PC-9 (cell line): ENCODE data around the gene PTPN9. TPM values are rescaled to one million over a fixed set of nuclear protein-coding genes. Genes with fewer than 3 reads are reported as not detected.
"Not testable (repeated sequence)": the region's sequence is repeated elsewhere in the genome, so short reads cannot be mapped to it uniquely, and the experiment has no call there.

Experiments used
- BruUV-seq: library from RNA; stranded (reverse); fragments of 400-500 nt; replicated peaks from 2 replicates; lab custom pipeline; 2021; lab: Mats Ljungman, UMichigan
- CTCF ChIA-PET: fragments of 300-600 bp; sonication (Branson Sonifier 250); formaldehyde crosslinking; loops from one replicate; lab custom pipeline; 2022; ENCODE audit warnings: antibody characterized with exemption; lab: Charles Lee
- POLR2A ChIA-PET: fragments of 300-600 bp; sonication (Branson Sonifier 250); formaldehyde crosslinking; loops from one replicate; lab custom pipeline; 2022; ENCODE audit warnings: antibody characterized with exemption; ENCODE audit not compliant: unreplicated experiment; lab: Charles Lee
- DNase-seq, 2 experiments: peaks; one replicate each; pipeline versions ENCODE4 v3.0.0 to v3.0.0-alpha.2; 2015 to 2022; ENCODE audit warnings: mixed read lengths in 1 of 2
- H2AFZ ChIP-seq: fragments of 200-600 bp; sonication (generic); 2 replicates; pipeline ENCODE4 v1.8.1; 2017; ENCODE audit warnings: antibody characterized with exemption
- H3F3A ChIP-seq: fragments of 200-600 bp; sonication (generic); 2 replicates; pipeline ENCODE4 v1.8.1; 2017; ENCODE audit warnings: antibody characterized with exemption, mild to moderate bottlenecking, low read depth; ENCODE audit not compliant: insufficient read depth
- H3K27ac ChIP-seq: fragments of 200-600 bp; sonication (generic); 2 replicates; pipeline ENCODE4 v1.6.1; 2016; ENCODE audit warnings: mixed run types
- H3K27me3 ChIP-seq: fragments of 200-600 bp; sonication (generic); 2 replicates; pipeline ENCODE4 v1.6.1; 2016; ENCODE audit warnings: low read depth, mixed run types; ENCODE audit not compliant: insufficient read depth
- H3K36me3 ChIP-seq: fragments of 200-600 bp; sonication (generic); 2 replicates; pipeline ENCODE4 v1.6.1; 2016; ENCODE audit warnings: low read depth, mixed run types
- H3K4me1 ChIP-seq: fragments of 200-600 bp; sonication (generic); replicated peaks from 2 replicates; pipeline ENCODE4 v1.6.1; 2016; ENCODE audit warnings: mixed run types; ENCODE audit not compliant: insufficient read depth
- H3K4me2 ChIP-seq: fragments of 200-600 bp; sonication (generic); 2 replicates; pipeline ENCODE4 v1.6.1; 2017; ENCODE audit warnings: mixed run types
- H3K4me3 ChIP-seq: fragments of 200-600 bp; sonication (generic); 2 replicates; pipeline ENCODE4 v1.6.1; 2016; ENCODE audit warnings: mixed run types
- H3K79me2 ChIP-seq: fragments of 200-600 bp; sonication (generic); 2 replicates; pipeline ENCODE4 v1.6.1; 2017; ENCODE audit warnings: low read depth, mixed run types
- H3K9me2 ChIP-seq: fragments of 200-600 bp; sonication (generic); 2 replicates; pipeline ENCODE4 v1.8.1; 2017; ENCODE audit warnings: mild to moderate bottlenecking; ENCODE audit not compliant: insufficient read depth
- H3K9me3 ChIP-seq: fragments of 200-600 bp; sonication (generic); 2 replicates; pipeline ENCODE4 v1.8.1; 2016; ENCODE audit warnings: low read depth; ENCODE audit not compliant: insufficient read depth
- H4K20me1 ChIP-seq: fragments of 200-600 bp; sonication (generic); 2 replicates; pipeline ENCODE4 v1.8.1; 2017; ENCODE audit not compliant: insufficient read depth
- CTCF ChIP-seq: fragments of 200-600 bp; sonication (generic); conservative IDR thresholded peaks from 2 replicates; pipeline ENCODE4 v1.6.1; 2017; ENCODE audit warnings: mixed run types, antibody characterized with exemption, mild to moderate bottlenecking, moderate library complexity
- EZH2 ChIP-seq: fragments of 200-600 bp; sonication (generic); IDR thresholded peaks from 2 replicates; pipeline ENCODE4 v1.8.0; 2017; ENCODE audit warnings: antibody characterized with exemption, low read depth
- intact Hi-C: fragments of 100-400 bp; cut with micrococcal nuclease; formaldehyde crosslinking; loops from one replicate; pipeline ENCODE4 v1.10.0; 2022; ENCODE audit not compliant: unreplicated experiment
- total RNA-seq: library from RNA; stranded (reverse); gene quantifications from 2 replicates; pipeline ENCODE4 v1.2.3, GENCODE V29; 2021

The PTPN9 gene
- total RNA-seq, 1 experiment from 2014 or later: 22.4 TPM

- Histone ChIP-seq H3K27me3 (no peaks in the 10 kb centered on the region), H3K4me3 (no peak overlapping the region), H4K20me1 (no peaks in the 10 kb centered on the region), H3K36me3 (no peaks in the 10 kb centered on the region), H3K27ac (no peak overlapping the region), H3K4me1 (no peaks in the 10 kb centered on the region), H3F3A (no peaks in the 10 kb centered on the region), H2AFZ (no peak overlapping the region), H3K9me3 (no peaks in the 10 kb centered on the region), H3K4me2 (no peak overlapping the region), H3K9me2 (no peaks in the 10 kb centered on the region), H3K79me2 (peaks cover under 1% of the 10 kb centered on the region; the same call in 1 of the 2 replicates)
- intact Hi-C loops: no loop called here
- POLR2A ChIA-PET: no interaction called here
- no peak for DNase-seq
- CTCF ChIA-PET: no interaction called here
- no TSS peak for BruUV-seq
- no peak for TF ChIP-seq CTCF
These were observed 4.6 kb upstream of the PTPN9 start for GRCh38 chr15:75583701-75584100.

DNA sequence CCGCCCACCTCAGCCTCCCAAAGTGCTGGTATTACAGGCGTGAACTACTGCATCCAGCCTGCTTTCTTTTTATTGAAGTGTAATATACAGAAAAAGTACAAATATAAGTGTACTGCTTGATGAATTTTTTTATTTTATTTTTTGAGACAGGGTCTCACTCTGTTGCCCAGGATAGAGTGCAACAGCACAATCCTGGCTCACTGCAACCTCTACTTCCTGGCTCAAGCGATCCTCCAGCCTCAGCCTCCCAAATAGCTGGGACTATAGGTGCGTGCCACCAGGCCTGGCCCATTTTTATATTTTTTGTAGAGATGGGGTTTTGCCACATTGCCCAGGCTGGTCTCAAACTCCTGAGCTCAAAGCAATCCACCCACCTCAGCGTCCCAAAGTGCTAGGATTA is 3.8 kb upstream of the PTPN9 start:
- H3K27ac ChIP-seq, H3K4me1 ChIP-seq, H3K36me3 ChIP-seq, H2AFZ ChIP-seq, CTCF ChIA-PET, H3K4me3 ChIP-seq, H3K4me2 ChIP-seq, BruUV-seq, H3F3A ChIP-seq, H4K20me1 ChIP-seq, intact Hi-C loops, DNase-seq, POLR2A ChIA-PET, H3K9me2 ChIP-seq, H3K79me2 ChIP-seq, H3K9me3 ChIP-seq, H3K27me3 ChIP-seq: not testable (repeated sequence)

DNA sequence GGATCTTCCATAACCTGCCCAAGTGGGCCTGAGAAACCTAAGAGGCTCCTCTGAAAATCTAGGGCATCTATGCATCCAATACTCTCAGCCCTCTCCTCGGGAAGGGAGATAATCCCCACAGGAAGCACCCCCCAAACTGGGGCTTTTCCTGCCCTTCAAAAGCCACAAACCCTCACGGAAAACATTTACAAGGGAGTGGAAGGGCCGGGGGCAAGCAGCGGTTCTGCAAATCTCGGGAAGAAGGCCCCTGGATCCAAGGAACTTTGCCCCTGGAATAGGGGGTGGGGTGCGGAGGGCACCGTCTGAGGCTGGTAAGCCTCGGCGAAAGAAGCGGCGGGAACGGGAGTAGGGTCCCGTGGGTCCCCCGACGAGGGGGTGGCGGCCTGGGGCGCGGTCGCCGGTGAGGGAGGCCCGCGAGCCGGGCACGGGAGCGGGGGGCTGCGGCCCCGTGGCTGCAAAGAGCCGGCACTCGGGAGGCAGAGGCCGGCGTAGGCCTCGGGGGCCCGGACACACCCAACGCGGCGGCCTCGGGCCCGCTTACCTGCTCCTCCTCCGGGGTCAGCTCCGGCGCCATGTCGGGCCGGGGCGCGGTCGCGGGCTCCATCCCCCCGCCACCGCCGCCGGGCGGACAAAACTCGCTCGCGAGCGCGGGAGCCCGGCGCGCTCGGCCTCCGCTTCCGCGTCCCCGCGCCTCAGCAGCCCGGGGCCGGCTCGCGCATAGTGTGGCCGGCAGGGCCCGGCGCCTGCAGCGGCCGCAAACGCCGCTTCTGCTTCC is 755 bp downstream of the PTPN9 start:
- peak in 1 of 2 experiments; percentile 18 for DNase-seq
- no peak for TF ChIP-seq EZH2
- no peak for TF ChIP-seq CTCF
- no peaks in the 10 kb centered on the region for H3K9me2 ChIP-seq
- H3K79me2 ChIP-seq: peaks cover 45% of the 10 kb centered on the region
- peaks cover 4% of the 10 kb centered on the region for H4K20me1 ChIP-seq
- H3K4me1 ChIP-seq: peaks cover 18% of the 10 kb centered on the region
- H3K9me3 ChIP-seq: no peaks in the 10 kb centered on the region
- BruUV-seq: no TSS peak
- H3K27me3 ChIP-seq: no peaks in the 10 kb centered on the region
- 0 out of 2 replicates have a peak, but pooled peaks cover 6% of the 10 kb centered on the region for H3F3A ChIP-seq
- ChIA-PET POLR2A (no interaction called here), CTCF (interaction anchor here (0.9 kb wide), 1 partner anchor 64 kb away, joined by 10 read pairs; no protein-coding TSS in a partner anchor)
- H3K4me3 ChIP-seq: peak overlapping the region; percentile 96
- peak overlapping the region; percentile 91 for H3K4me2 ChIP-seq
- intact Hi-C loops: loop anchor here (2.0 kb wide), 1 partner anchor 128 kb away; the partner anchor contains the start of gene SIN3A
- peak overlapping the region; percentile 95 for H2AFZ ChIP-seq
- no peaks in the 10 kb centered on the region for H3K36me3 ChIP-seq
- H3K27ac ChIP-seq: peak overlapping the region; percentile 26; the same call in 1 of the 2 replicates
